Activated naive CD8-positive, alpha-beta T cell treated with anti-CD3 and anti-CD28 coated beads, Interleukin-2, amount 50 U/mL, for 24 hours (primary cell): Measurements from ENCODE around the gene ABHD12.

Experiments
- ATAC-seq: fragments of 150-1000 bp; cut with Tn5 transposase; one replicate; pipeline ENCODE4 v1.10.0; 2021
- DNase-seq: peaks from one replicate; pipeline ENCODE4 v3.0.0; 2021
- H3K27ac Mint-ChIP-seq: one replicate; pipeline ENCODE4 v1.8.0; 2021; ENCODE audit warnings: mild to moderate bottlenecking, mixed read lengths
- H3K27me3 Mint-ChIP-seq: one replicate; pipeline ENCODE4 v1.8.0; 2021; ENCODE audit warnings: mixed read lengths
- H3K36me3 Mint-ChIP-seq: one replicate; pipeline ENCODE4 v1.8.0; 2021; ENCODE audit warnings: low read depth, mixed read lengths
- H3K4me1 Mint-ChIP-seq: one replicate; pipeline ENCODE4 v1.8.0; 2021; ENCODE audit warnings: mixed read lengths
- H3K4me3 Mint-ChIP-seq: one replicate; pipeline ENCODE4 v1.8.0; 2021; ENCODE audit warnings: mild to moderate bottlenecking, moderate library complexity, mixed read lengths
- H3K9me3 Mint-ChIP-seq: one replicate; pipeline ENCODE4 v1.8.0; 2021; ENCODE audit warnings: mixed read lengths

The ABHD12 gene

GRCh38 chr20:25303292-25304024 is 87.2 kb downstream of the ABHD12 start:
- DNase-seq = no peak
- ATAC-seq = no peak
- H3K36me3 Mint-ChIP-seq = peaks cover 1% of the 10 kb centered on the region
- H3K4me1 Mint-ChIP-seq = no peaks in the 10 kb centered on the region
- H3K27me3 Mint-ChIP-seq = no peaks in the 10 kb centered on the region
- no peak overlapping the region for H3K4me3 Mint-ChIP-seq
- no peaks in the 10 kb centered on the region for H3K9me3 Mint-ChIP-seq
- H3K27ac Mint-ChIP-seq = no peak overlapping the region

GRCh38 chr20:25302596-25302995 is 88.0 kb downstream of the ABHD12 start:
- ATAC-seq (no peak), DNase-seq (no peak)
- Mint-ChIP-seq H3K4me3 (no peak overlapping the region), H3K9me3 (no peaks in the 10 kb centered on the region), H3K27me3 (no peaks in the 10 kb centered on the region), H3K27ac (no peak overlapping the region), H3K4me1 (no peaks in the 10 kb centered on the region), H3K36me3 (no peaks in the 10 kb centered on the region)

GRCh38 chr20:25301357-25301920 is 89.2 kb downstream of the ABHD12 start:
- H3K9me3 Mint-ChIP-seq = no peaks in the 10 kb centered on the region
- DNase-seq = no peak
- H3K27ac Mint-ChIP-seq = no peak overlapping the region
- no peaks in the 10 kb centered on the region for H3K4me1 Mint-ChIP-seq
- H3K27me3 Mint-ChIP-seq = no peaks in the 10 kb centered on the region
- no peak for ATAC-seq
- H3K4me3 Mint-ChIP-seq = no peak overlapping the region
- H3K36me3 Mint-ChIP-seq = no peaks in the 10 kb centered on the region

GRCh38 chr20:25300496-25301170 is 90.0 kb downstream of the ABHD12 start:
- DNase-seq (no peak), ATAC-seq (no peak)
- no peak overlapping the region for H3K4me3 Mint-ChIP-seq
- no peaks in the 10 kb centered on the region for H3K9me3 Mint-ChIP-seq
- H3K27ac Mint-ChIP-seq = no peak overlapping the region
- no peaks in the 10 kb centered on the region for H3K27me3 Mint-ChIP-seq
- no peaks in the 10 kb centered on the region for H3K36me3 Mint-ChIP-seq
- no peaks in the 10 kb centered on the region for H3K4me1 Mint-ChIP-seq

GRCh38 chr20:25299806-25300205 is 90.8 kb downstream of the ABHD12 start:
- H3K27me3 Mint-ChIP-seq = no peaks in the 10 kb centered on the region
- DNase-seq (no peak), ATAC-seq (no peak)
- no peak overlapping the region for H3K4me3 Mint-ChIP-seq
- no peak overlapping the region for H3K27ac Mint-ChIP-seq
- H3K9me3 Mint-ChIP-seq = no peaks in the 10 kb centered on the region
- no peaks in the 10 kb centered on the region for H3K4me1 Mint-ChIP-seq
- H3K36me3 Mint-ChIP-seq = peaks cover 1% of the 10 kb centered on the region

GRCh38 chr20:25297141-25297905 is 93.3 kb downstream of the ABHD12 start:
- no peaks in the 10 kb centered on the region for H3K9me3 Mint-ChIP-seq
- no peak overlapping the region for H3K4me3 Mint-ChIP-seq
- no peaks in the 10 kb centered on the region for H3K4me1 Mint-ChIP-seq
- peaks cover 2% of the 10 kb centered on the region for H3K36me3 Mint-ChIP-seq
- no peak for DNase-seq
- no peak for ATAC-seq
- no peak overlapping the region for H3K27ac Mint-ChIP-seq
- H3K27me3 Mint-ChIP-seq = no peaks in the 10 kb centered on the region

- Mint-ChIP-seq H3K4me1 (no peaks in the 10 kb centered on the region), H3K4me3 (no peak overlapping the region), H3K36me3 (peaks cover 2% of the 10 kb centered on the region), H3K27me3 (no peaks in the 10 kb centered on the region), H3K9me3 (no peaks in the 10 kb centered on the region), H3K27ac (no peak overlapping the region)
- ATAC-seq = peak; percentile 40
- peak; percentile 32 for DNase-seq
These were observed 94.2 kb downstream of the ABHD12 start for GRCh38 chr20:25296094-25297093.

- no peaks in the 10 kb centered on the region for H3K27me3 Mint-ChIP-seq
- no peak overlapping the region for H3K27ac Mint-ChIP-seq
- no peaks in the 10 kb centered on the region for H3K4me1 Mint-ChIP-seq
- H3K4me3 Mint-ChIP-seq = no peak overlapping the region
- no peak for DNase-seq
- H3K36me3 Mint-ChIP-seq = peaks cover 2% of the 10 kb centered on the region
- ATAC-seq = no peak
- no peaks in the 10 kb centered on the region for H3K9me3 Mint-ChIP-seq
These were observed 95.1 kb downstream of the ABHD12 start for GRCh38 chr20:25295386-25296093.

- no peak overlapping the region for H3K4me3 Mint-ChIP-seq
- no peaks in the 10 kb centered on the region for H3K4me1 Mint-ChIP-seq
- no peak overlapping the region for H3K27ac Mint-ChIP-seq
- peak; percentile 65 for DNase-seq
- ATAC-seq = peak; percentile 64
- no peaks in the 10 kb centered on the region for H3K27me3 Mint-ChIP-seq
- H3K36me3 Mint-ChIP-seq = peaks cover 4% of the 10 kb centered on the region
- no peaks in the 10 kb centered on the region for H3K9me3 Mint-ChIP-seq
These were observed 95.9 kb downstream of the ABHD12 start for GRCh38 chr20:25294459-25295385.

- H3K27ac Mint-ChIP-seq = no peak overlapping the region
These were observed 96.7 kb downstream of the ABHD12 start for GRCh38 chr20:25293910-25294458.

GRCh38 chr20:25293507-25293906 is 97.1 kb downstream of the ABHD12 start:
- Mint-ChIP-seq H3K36me3 (peaks cover 4% of the 10 kb centered on the region), H3K27me3 (no peaks in the 10 kb centered on the region), H3K9me3 (no peaks in the 10 kb centered on the region), H3K27ac (peak overlapping the region; percentile 54), H3K4me3 (no peak overlapping the region), H3K4me1 (no peaks in the 10 kb centered on the region)
- ATAC-seq = no peak
- no peak for DNase-seq

More at GRCh38 chr20:25293910-25294458, 96.7 kb downstream of the ABHD12 start:
- Mint-ChIP-seq H3K4me1 (no peaks in the 10 kb centered on the region), H3K9me3 (no peaks in the 10 kb centered on the region), H3K4me3 (no peak overlapping the region), H3K27me3 (no peaks in the 10 kb centered on the region), H3K36me3 (peaks cover 4% of the 10 kb centered on the region)
- DNase-seq (no peak), ATAC-seq (no peak)

GRCh38 chr20:25292176-25292891 is 98.3 kb downstream of the ABHD12 start:
- no peaks in the 10 kb centered on the region for H3K9me3 Mint-ChIP-seq
- H3K36me3 Mint-ChIP-seq = peaks cover 5% of the 10 kb centered on the region
- H3K27me3 Mint-ChIP-seq = no peaks in the 10 kb centered on the region
- DNase-seq (no peak), ATAC-seq (no peak)
- H3K27ac Mint-ChIP-seq = no peak overlapping the region
- no peak overlapping the region for H3K4me3 Mint-ChIP-seq
- H3K4me1 Mint-ChIP-seq = no peaks in the 10 kb centered on the region
